Central memory CD8-positive, alpha-beta T cell (primary cell): ENCODE results near the gene TSPAN14.
"Not testable (repeated sequence)": the region's sequence is repeated elsewhere in the genome, so short reads cannot be mapped to it uniquely, and the experiment has no call there.

Source experiments
- ATAC-seq: fragments of 150-1000 bp; cut with Tn5 transposase; replicated peaks from 2 replicates; pipeline ENCODE4 v1.10.0; 2022; ENCODE audit warnings: mild to moderate bottlenecking, moderate FRiP score, moderate number of reproducible peaks; ENCODE audit not compliant: poor library complexity, severe bottlenecking; ENCODE audit errors: extremely low read depth
- DNase-seq, 2 donors: peaks; one replicate each; pipeline ENCODE4 v3.0.0; 2021; ENCODE audit warnings: low spot score in 2 of 2
- H3K27ac Mint-ChIP-seq: one replicate; pipeline ENCODE4 v1.8.0; 2022; ENCODE audit warnings: low read depth, mild to moderate bottlenecking, moderate library complexity, mixed read lengths
- H3K27me3 Mint-ChIP-seq: one replicate; pipeline ENCODE4 v1.8.0; 2022; ENCODE audit warnings: mixed read lengths
- H3K36me3 Mint-ChIP-seq: one replicate; pipeline ENCODE4 v1.8.0; 2022; ENCODE audit warnings: mild to moderate bottlenecking, moderate library complexity, mixed read lengths; ENCODE audit not compliant: insufficient read depth
- H3K4me1 Mint-ChIP-seq: one replicate; pipeline ENCODE4 v1.8.0; 2022; ENCODE audit warnings: mixed read lengths
- H3K4me3 Mint-ChIP-seq: one replicate; pipeline ENCODE4 v1.8.0; 2022; ENCODE audit warnings: mild to moderate bottlenecking, moderate library complexity, mixed read lengths
- H3K9me3 Mint-ChIP-seq: one replicate; pipeline ENCODE4 v1.8.0; 2022; ENCODE audit warnings: mixed read lengths

The TSPAN14 gene

GRCh38 chr10:80471715-80472233 is 17.7 kb downstream of the TSPAN14 start:
- peak overlapping the region; percentile 74 for H3K4me3 Mint-ChIP-seq
- H3K27ac Mint-ChIP-seq = peak overlapping the region; percentile 85
- ATAC-seq (no peak), DNase-seq (no peak)
- H3K9me3 Mint-ChIP-seq = no peaks in the 10 kb centered on the region
- peaks cover 32% of the 10 kb centered on the region for H3K36me3 Mint-ChIP-seq
- H3K27me3 Mint-ChIP-seq = no peaks in the 10 kb centered on the region
- H3K4me1 Mint-ChIP-seq = peaks cover 86% of the 10 kb centered on the region

GRCh38 chr10:80472234-80473095 is 18.4 kb downstream of the TSPAN14 start:
- peak; percentile 50 for ATAC-seq
- H3K27ac Mint-ChIP-seq = peak overlapping the region; percentile 85
- DNase-seq = no peak
- H3K27me3 Mint-ChIP-seq = no peaks in the 10 kb centered on the region
- no peaks in the 10 kb centered on the region for H3K9me3 Mint-ChIP-seq
- peak overlapping the region; percentile 74 for H3K4me3 Mint-ChIP-seq
- peaks cover 86% of the 10 kb centered on the region for H3K4me1 Mint-ChIP-seq
- peaks cover 38% of the 10 kb centered on the region for H3K36me3 Mint-ChIP-seq

DNA sequence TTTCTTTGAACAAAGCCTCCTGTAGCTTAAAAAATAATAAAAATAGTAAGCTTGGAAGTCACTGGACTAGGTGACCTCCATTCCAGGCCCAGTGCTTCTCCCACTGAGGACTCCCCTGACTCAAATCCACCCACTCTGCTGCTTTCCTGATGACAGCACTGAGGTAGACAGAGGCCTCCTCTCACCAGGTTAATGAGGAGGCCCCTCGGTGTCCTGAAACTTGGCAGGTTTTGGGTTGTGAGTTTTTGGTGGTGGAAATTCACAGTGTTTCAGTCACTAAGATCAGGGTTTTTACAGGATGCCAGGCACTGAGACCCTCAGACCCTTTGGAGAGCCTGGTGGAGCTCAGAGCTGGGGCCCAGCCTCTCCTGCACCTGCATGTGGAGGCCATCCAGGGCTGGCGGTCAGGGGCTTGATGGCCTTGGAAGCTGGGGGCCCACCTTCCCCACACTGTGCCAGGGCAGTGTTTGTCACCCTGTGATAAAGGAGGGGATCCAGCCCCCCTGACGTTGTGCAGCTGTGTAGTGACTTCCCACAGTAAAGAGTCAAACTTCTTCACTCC is 19.1 kb downstream of the TSPAN14 start:
- Mint-ChIP-seq H3K4me3 (peak overlapping the region; percentile 74), H3K36me3 (peaks cover 41% of the 10 kb centered on the region), H3K9me3 (no peaks in the 10 kb centered on the region), H3K27me3 (no peaks in the 10 kb centered on the region), H3K27ac (peak overlapping the region; percentile 85), H3K4me1 (peaks cover 86% of the 10 kb centered on the region)
- ATAC-seq (no peak), DNase-seq (no peak)

- peak overlapping the region; percentile 85 for H3K27ac Mint-ChIP-seq
- H3K9me3 Mint-ChIP-seq = no peaks in the 10 kb centered on the region
- H3K36me3 Mint-ChIP-seq = peaks cover 41% of the 10 kb centered on the region
- H3K4me3 Mint-ChIP-seq = peak overlapping the region; percentile 74
- DNase-seq (no peak), ATAC-seq (no peak)
- H3K4me1 Mint-ChIP-seq = peaks cover 81% of the 10 kb centered on the region
- no peaks in the 10 kb centered on the region for H3K27me3 Mint-ChIP-seq
Measured at GRCh38 chr10:80473692-80474596, 19.8 kb downstream of the TSPAN14 start.

DNA sequence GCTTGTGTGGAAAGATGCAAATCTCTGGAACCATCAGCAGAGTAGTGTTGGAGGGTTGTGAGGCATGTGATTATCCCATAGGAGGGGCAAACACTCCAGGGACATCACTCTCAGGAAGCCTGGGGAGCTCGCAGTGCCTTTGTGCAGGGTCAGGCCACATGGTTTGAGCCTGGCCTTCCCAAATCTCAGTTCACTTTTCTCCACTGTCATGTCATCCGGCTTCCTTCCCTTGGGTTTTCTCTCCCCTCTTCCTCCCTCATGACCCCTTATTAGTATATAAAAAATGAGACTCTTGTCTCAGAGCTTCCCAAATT is 20.4 kb downstream of the TSPAN14 start:
- no peaks in the 10 kb centered on the region for H3K9me3 Mint-ChIP-seq
- ATAC-seq (no peak), DNase-seq (no peak)
- H3K4me1 Mint-ChIP-seq = peaks cover 75% of the 10 kb centered on the region
- H3K4me3 Mint-ChIP-seq = peak overlapping the region; percentile 74
- H3K27me3 Mint-ChIP-seq = no peaks in the 10 kb centered on the region
- peaks cover 39% of the 10 kb centered on the region for H3K36me3 Mint-ChIP-seq
- peak overlapping the region; percentile 85 for H3K27ac Mint-ChIP-seq

DNA sequence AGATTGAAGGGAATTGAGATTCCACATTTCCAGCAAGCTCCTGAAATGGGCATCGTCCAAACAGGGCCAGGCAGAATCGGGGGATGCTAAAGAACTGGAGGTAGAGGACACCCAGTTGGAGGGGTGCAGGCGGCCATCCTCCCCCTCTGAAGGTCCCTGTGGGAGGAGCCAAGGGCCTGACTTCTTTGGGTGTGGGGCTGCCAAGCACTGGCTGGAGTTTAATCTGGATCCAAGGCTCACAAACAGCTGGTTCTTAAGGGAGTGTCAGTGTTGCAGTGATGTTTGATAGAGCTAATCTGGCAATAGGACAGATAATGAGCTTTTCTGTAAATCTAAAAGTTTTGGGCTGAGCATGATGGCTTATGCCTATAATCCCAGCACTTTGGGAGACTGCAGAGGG is 20.8 kb downstream of the TSPAN14 start:
- Mint-ChIP-seq H3K4me1 (peaks cover 73% of the 10 kb centered on the region), H3K4me3 (peak overlapping the region; percentile 74), H3K27me3 (no peaks in the 10 kb centered on the region), H3K36me3 (peaks cover 39% of the 10 kb centered on the region), H3K27ac (peak overlapping the region; percentile 85), H3K9me3 (no peaks in the 10 kb centered on the region)
- no peak for DNase-seq
- ATAC-seq = no peak

GRCh38 chr10:80475641-80476040 is 21.5 kb downstream of the TSPAN14 start:
- not testable (repeated sequence) for H3K27ac Mint-ChIP-seq, H3K9me3 Mint-ChIP-seq, H3K4me3 Mint-ChIP-seq, H3K27me3 Mint-ChIP-seq, DNase-seq, ATAC-seq
- Mint-ChIP-seq H3K4me1 (peaks cover 77% of the 10 kb centered on the region), H3K36me3 (peaks cover 37% of the 10 kb centered on the region)

GRCh38 chr10:80476685-80477084 is 22.6 kb downstream of the TSPAN14 start:
- peak overlapping the region; percentile 1 for H3K4me3 Mint-ChIP-seq
- no peaks in the 10 kb centered on the region for H3K9me3 Mint-ChIP-seq
- no peak overlapping the region for H3K27ac Mint-ChIP-seq
- H3K36me3 Mint-ChIP-seq = peaks cover 37% of the 10 kb centered on the region
- H3K27me3 Mint-ChIP-seq = no peaks in the 10 kb centered on the region
- no peak for ATAC-seq
- H3K4me1 Mint-ChIP-seq = peaks cover 77% of the 10 kb centered on the region
- DNase-seq = no peak

DNA sequence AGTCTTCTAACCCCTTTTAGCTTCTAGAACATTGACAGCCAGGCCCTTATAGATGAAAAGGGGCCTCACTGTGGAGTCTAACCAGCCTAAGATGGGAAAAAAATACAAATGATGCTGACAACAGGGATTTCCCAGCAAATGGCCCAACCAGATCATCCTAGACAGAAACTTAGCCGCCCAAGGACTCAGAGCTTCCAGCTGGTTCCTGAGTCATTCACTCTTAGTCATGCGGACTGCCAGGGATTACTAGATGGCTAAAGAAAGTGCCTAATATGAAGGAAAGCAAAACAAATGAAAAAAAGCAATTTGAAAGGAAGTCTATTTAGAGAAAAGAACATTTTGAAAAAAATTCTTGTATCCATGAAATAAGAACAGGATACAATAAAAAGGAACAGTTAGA is 23.7 kb downstream of the TSPAN14 start:
- peaks cover 73% of the 10 kb centered on the region for H3K4me1 Mint-ChIP-seq
- peak overlapping the region; percentile 70 for H3K27ac Mint-ChIP-seq
- no peaks in the 10 kb centered on the region for H3K9me3 Mint-ChIP-seq
- no peaks in the 10 kb centered on the region for H3K27me3 Mint-ChIP-seq
- peak overlapping the region; percentile 1 for H3K4me3 Mint-ChIP-seq
- DNase-seq (no peak), ATAC-seq (no peak)
- peaks cover 42% of the 10 kb centered on the region for H3K36me3 Mint-ChIP-seq

- not testable (repeated sequence) for H3K4me3 Mint-ChIP-seq, H3K9me3 Mint-ChIP-seq, DNase-seq, H3K27ac Mint-ChIP-seq, ATAC-seq, H3K27me3 Mint-ChIP-seq
- Mint-ChIP-seq H3K4me1 (peaks cover 74% of the 10 kb centered on the region), H3K36me3 (peaks cover 44% of the 10 kb centered on the region)
Measured at GRCh38 chr10:80480373-80480772, 26.3 kb downstream of the TSPAN14 start.

- H3K27me3 Mint-ChIP-seq = no peaks in the 10 kb centered on the region
- H3K4me1 Mint-ChIP-seq = peaks cover 74% of the 10 kb centered on the region
- no peaks in the 10 kb centered on the region for H3K9me3 Mint-ChIP-seq
- DNase-seq (no peak), ATAC-seq (no peak)
- peaks cover 42% of the 10 kb centered on the region for H3K36me3 Mint-ChIP-seq
- H3K4me3 Mint-ChIP-seq = no peak overlapping the region
- H3K27ac Mint-ChIP-seq = no peak overlapping the region
Measured at GRCh38 chr10:80480852-80481251, 26.7 kb downstream of the TSPAN14 start.

DNA sequence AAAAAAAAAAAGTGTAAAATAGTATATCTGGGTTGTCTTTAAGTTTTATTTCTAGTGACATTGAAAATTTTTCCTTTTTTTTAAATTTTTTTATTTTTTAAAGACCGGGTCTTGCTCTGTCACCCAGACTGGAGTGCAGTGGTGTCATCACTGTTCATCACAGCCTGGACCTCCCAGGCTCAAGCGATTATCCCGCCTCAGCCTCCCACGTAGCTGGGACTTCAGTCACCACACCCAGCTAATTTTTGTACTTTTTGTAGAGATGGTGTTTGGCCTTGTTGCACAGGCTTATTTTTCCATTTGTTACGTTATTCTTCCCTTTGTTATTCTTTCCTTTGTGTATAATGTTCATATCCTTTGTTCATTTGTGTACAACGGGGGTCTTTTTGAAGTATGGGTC is 30.1 kb downstream of the TSPAN14 start:
- no peak for ATAC-seq

More for the DNA sequence above, 30.1 kb downstream of the TSPAN14 start:
- H3K4me3 Mint-ChIP-seq = peak overlapping the region; percentile 66
- H3K9me3 Mint-ChIP-seq = no peaks in the 10 kb centered on the region
- DNase-seq = no peak
- H3K27ac Mint-ChIP-seq = peak overlapping the region; percentile 74
- peaks cover 39% of the 10 kb centered on the region for H3K36me3 Mint-ChIP-seq
- peaks cover 89% of the 10 kb centered on the region for H3K4me1 Mint-ChIP-seq
- H3K27me3 Mint-ChIP-seq = no peaks in the 10 kb centered on the region
